Measurements from ENCODE around the gene TCERG1L. TPM values are rescaled to one million over a fixed set of nuclear protein-coding genes. Genes with fewer than 3 reads are reported as not detected.

The TCERG1L gene
- total RNA-seq, 1 experiment from 2014 or later: not detected

- Mint-ChIP-seq H3K4me3 (ENCODE audit: low read depth, unreplicated experiment) (no peak overlapping the region), H3K27ac (ENCODE audit: unreplicated experiment) (no peak overlapping the region), H3K9me3 (ENCODE audit: low read depth, unreplicated experiment) (peaks cover 7% of the 10 kb centered on the region), H3K36me3 (ENCODE audit: insufficient read depth, unreplicated experiment) (no peaks in the 10 kb centered on the region), H3K4me1 (ENCODE audit: low read depth, unreplicated experiment) (no peaks in the 10 kb centered on the region), H3K27me3 (ENCODE audit: unreplicated experiment) (no peaks in the 10 kb centered on the region)
- no peak for TF ChIP-seq CTCF (IDR thresholded peaks at IDR 0.05; ENCODE audit: unreplicated experiment)
- intact Hi-C loops (cut with micrococcal nuclease; ENCODE audit: unreplicated experiment): no loop called here
- no TSS peak for BruUV-seq (replicated peaks)
- CTCF ChIA-PET: no interaction called here
- DNase-seq: no peak
These were observed 97.6 kb downstream of the TCERG1L start for GRCh38 chr10:131213741-131214505.

- intact Hi-C loops (cut with micrococcal nuclease; ENCODE audit: unreplicated experiment): no loop called here
- no peak for DNase-seq
These were observed 98.7 kb downstream of the TCERG1L start for GRCh38 chr10:131212763-131213325.

GRCh38 chr10:131211965-131212619 lies 99.4 kb downstream of the TCERG1L start:
- CTCF ChIA-PET: no interaction called here
- Mint-ChIP-seq H3K27me3 (ENCODE audit: unreplicated experiment) (no peaks in the 10 kb centered on the region), H3K9me3 (ENCODE audit: low read depth, unreplicated experiment) (peaks cover 5% of the 10 kb centered on the region), H3K4me3 (ENCODE audit: low read depth, unreplicated experiment) (no peak overlapping the region), H3K27ac (ENCODE audit: unreplicated experiment) (no peak overlapping the region), H3K36me3 (ENCODE audit: insufficient read depth, unreplicated experiment) (no peaks in the 10 kb centered on the region), H3K4me1 (ENCODE audit: low read depth, unreplicated experiment) (no peaks in the 10 kb centered on the region)
- no TSS peak for BruUV-seq (replicated peaks)
- intact Hi-C loops (cut with micrococcal nuclease; ENCODE audit: unreplicated experiment): no loop called here
- TF ChIP-seq CTCF (IDR thresholded peaks at IDR 0.05; ENCODE audit: unreplicated experiment): no peak
- no peak for DNase-seq

More at GRCh38 chr10:131212763-131213325, 98.7 kb downstream of the TCERG1L start:
- Mint-ChIP-seq H3K36me3 (ENCODE audit: insufficient read depth, unreplicated experiment) (no peaks in the 10 kb centered on the region), H3K4me1 (ENCODE audit: low read depth, unreplicated experiment) (no peaks in the 10 kb centered on the region), H3K4me3 (ENCODE audit: low read depth, unreplicated experiment) (no peak overlapping the region), H3K27me3 (ENCODE audit: unreplicated experiment) (no peaks in the 10 kb centered on the region), H3K9me3 (ENCODE audit: low read depth, unreplicated experiment) (peaks cover 7% of the 10 kb centered on the region), H3K27ac (ENCODE audit: unreplicated experiment) (no peak overlapping the region)
- BruUV-seq (replicated peaks): no TSS peak
- no peak for TF ChIP-seq CTCF (IDR thresholded peaks at IDR 0.05; ENCODE audit: unreplicated experiment)
- CTCF ChIA-PET: no interaction called here

- CTCF ChIA-PET: no interaction called here
- H3K27me3 Mint-ChIP-seq (ENCODE audit: unreplicated experiment): no peaks in the 10 kb centered on the region
- H3K9me3 Mint-ChIP-seq (ENCODE audit: low read depth, unreplicated experiment): peaks cover 5% of the 10 kb centered on the region
- intact Hi-C loops (cut with micrococcal nuclease; ENCODE audit: unreplicated experiment): no loop called here
- no peaks in the 10 kb centered on the region for H3K4me1 Mint-ChIP-seq (ENCODE audit: low read depth, unreplicated experiment)
- H3K36me3 Mint-ChIP-seq (ENCODE audit: insufficient read depth, unreplicated experiment): no peaks in the 10 kb centered on the region
- H3K27ac Mint-ChIP-seq (ENCODE audit: unreplicated experiment): no peak overlapping the region
- DNase-seq: no peak
- no peak for TF ChIP-seq CTCF (IDR thresholded peaks at IDR 0.05; ENCODE audit: unreplicated experiment)
- no TSS peak for BruUV-seq (replicated peaks)
- no peak overlapping the region for H3K4me3 Mint-ChIP-seq (ENCODE audit: low read depth, unreplicated experiment)
These were observed 100.0 kb downstream of the TCERG1L start for GRCh38 chr10:131211559-131211958.

All from Calu3 (cell line).